Measurements from ENCODE around the gene KDM4C.

- TF ChIP-seq CTCF (IDR thresholded peaks at IDR 0.05) (no peak), EZH2 (IDR thresholded peaks at IDR 0.05) (no peak)
These were observed 186.3 kb downstream of the KDM4C start for GRCh38 chr9:6944093-6944551.

Measured in neural progenitor cell (in vitro differentiated cells).